T follicular helper cell (primary cell): ENCODE results near the gene CALHM2.

ENCODE experiments used
- DNase-seq: peaks from one replicate; pipeline ENCODE4 v3.0.0-alpha.2; 2020; ENCODE audit warnings: low read depth

CALHM2 gene

GRCh38 chr10:103416436-103417147, 35.6 kb downstream of the CALHM2 start:
- peak; percentile 51 for DNase-seq

GRCh38 chr10:103415581-103415980, 36.6 kb downstream of the CALHM2 start:
- no peak for DNase-seq

GRCh38 chr10:103413564-103413963, 38.6 kb downstream of the CALHM2 start:
- DNase-seq, result no peak

- DNase-seq, result no peak
Measured at GRCh38 chr10:103397191-103397825, 54.9 kb downstream of the CALHM2 start.

GRCh38 chr10:103396789-103397087, 55.4 kb downstream of the CALHM2 start:
- no peak for DNase-seq
